B cell (primary cell): ENCODE data around the gene SIAH3.

Experiments used
- EZH2 ChIP-seq: IDR thresholded peaks from 2 replicates; pipeline ENCODE4 v1.6.1; 2012; ENCODE audit warnings: borderline replicate concordance, low read depth, mild to moderate bottlenecking, moderate library complexity, low read length; ENCODE audit not compliant: insufficient read depth, poor library complexity, severe bottlenecking
- TF ChIP-seq, protein P1 (sequence below): fragments of 200-600 bp; IDR thresholded peaks from one replicate; pipeline ENCODE4 v1.8.0; 2022; ENCODE audit warnings: antibody characterized with exemption, mild to moderate bottlenecking

DNA sequence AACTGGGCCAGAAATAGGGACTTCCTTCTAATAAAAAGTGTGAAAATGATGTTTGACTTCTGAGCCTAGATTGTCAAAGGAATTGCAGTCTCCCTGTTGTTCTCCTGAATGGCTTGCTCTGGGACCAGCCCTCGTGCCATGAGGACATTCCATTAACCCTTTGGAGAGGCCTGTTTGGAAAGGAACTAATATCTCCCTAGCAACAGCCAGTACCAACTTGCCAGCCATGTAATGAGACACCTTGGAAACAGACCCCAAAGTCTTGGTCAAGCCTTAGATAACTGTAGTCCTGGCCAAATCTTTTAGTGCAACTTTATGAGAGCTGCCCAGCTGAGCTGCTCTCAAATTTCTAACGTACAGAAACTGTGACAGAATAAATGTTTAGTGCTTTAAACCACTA, 8.2 kb upstream of the SIAH3 start:
- TF ChIP-seq, protein P1, sequence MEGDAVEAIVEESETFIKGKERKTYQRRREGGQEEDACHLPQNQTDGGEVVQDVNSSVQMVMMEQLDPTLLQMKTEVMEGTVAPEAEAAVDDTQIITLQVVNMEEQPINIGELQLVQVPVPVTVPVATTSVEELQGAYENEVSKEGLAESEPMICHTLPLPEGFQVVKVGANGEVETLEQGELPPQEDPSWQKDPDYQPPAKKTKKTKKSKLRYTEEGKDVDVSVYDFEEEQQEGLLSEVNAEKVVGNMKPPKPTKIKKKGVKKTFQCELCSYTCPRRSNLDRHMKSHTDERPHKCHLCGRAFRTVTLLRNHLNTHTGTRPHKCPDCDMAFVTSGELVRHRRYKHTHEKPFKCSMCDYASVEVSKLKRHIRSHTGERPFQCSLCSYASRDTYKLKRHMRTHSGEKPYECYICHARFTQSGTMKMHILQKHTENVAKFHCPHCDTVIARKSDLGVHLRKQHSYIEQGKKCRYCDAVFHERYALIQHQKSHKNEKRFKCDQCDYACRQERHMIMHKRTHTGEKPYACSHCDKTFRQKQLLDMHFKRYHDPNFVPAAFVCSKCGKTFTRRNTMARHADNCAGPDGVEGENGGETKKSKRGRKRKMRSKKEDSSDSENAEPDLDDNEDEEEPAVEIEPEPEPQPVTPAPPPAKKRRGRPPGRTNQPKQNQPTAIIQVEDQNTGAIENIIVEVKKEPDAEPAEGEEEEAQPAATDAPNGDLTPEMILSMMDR = no peak
- TF ChIP-seq EZH2 = no peak
